NK-92 (cell line): ENCODE results near the gene SCP2D1.

Source experiments
- DNase-seq: peaks from one replicate; lab custom pipeline; 2025; ENCODE audit not compliant: unreplicated experiment; lab: John Stamatoyannopoulos, UW

The SCP2D1 gene

DNA sequence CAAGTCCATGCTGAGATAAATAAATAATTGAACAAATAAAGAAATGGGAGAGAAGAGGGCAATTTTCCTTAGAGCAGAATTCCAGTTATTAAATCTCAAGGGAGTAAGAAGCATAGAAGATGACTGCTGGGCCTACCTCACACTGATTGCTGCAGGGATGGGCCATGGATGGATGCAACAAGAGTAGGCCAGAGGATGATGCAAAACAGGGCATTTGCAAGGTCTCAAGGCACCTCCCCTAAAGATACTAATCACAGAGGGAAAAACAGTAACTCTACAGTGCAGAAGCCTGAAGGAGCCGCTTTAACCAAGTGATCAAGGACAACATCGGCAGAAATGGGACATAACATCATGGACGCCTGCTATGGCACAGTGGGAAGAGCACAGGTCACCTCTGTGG lies 1.7 kb upstream of the SCP2D1 start:
- DNase-seq: no peak

DNA sequence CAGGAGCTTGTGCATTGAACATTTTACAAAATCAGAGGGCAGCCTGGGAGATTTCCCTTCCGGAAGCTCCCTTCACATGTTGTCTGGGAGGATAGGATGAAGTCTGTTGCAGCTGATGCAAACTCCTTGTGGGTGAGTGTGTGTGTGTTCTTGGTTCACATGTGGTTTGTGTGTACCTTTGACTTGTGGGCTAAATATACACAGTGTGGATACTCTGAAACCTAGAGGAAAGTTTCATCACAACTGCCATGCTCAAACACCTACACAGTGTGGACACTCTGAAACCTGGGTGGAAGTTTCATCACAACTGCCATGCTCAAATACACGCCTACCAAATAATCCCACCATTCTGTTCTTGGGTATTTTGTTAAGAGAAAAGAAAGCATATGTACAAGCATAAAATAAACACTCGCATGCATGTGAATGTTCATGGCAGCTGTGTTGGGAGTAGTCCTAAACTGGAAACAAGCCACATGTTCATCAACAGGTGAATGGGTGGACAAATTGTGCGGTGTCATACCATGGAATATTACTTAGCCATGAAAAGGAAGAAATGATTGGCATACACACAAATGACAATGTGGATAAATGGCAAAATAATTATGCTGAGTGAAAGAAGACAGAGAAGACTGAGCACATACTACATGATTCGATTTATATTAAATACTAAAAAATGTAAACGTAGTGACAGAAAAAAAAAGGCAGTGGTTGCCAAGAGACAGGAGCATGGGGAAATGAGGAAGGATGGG lies 1.8 kb downstream of the SCP2D1 start:
- DNase-seq: no peak

DNA sequence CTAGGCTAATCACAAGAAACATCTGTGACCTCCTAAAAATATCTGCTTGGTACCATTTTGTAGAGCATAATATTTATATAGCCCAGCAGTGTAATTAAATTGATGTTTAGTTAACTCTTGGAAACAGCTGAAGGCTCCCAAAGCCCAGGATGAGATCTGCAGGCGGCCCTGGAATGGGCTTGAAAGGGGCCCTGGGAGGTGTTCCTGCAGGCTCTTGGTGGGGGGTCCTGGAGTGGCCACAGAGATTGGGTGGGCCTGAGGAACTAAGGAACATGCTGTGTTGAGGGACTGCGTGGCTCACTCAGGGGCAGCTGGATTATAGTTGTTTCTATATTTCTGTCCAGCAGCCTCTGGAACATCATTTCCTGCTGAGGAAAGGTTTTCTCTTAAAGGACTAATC lies 9.2 kb downstream of the SCP2D1 start:
- DNase-seq: no peak

DNA sequence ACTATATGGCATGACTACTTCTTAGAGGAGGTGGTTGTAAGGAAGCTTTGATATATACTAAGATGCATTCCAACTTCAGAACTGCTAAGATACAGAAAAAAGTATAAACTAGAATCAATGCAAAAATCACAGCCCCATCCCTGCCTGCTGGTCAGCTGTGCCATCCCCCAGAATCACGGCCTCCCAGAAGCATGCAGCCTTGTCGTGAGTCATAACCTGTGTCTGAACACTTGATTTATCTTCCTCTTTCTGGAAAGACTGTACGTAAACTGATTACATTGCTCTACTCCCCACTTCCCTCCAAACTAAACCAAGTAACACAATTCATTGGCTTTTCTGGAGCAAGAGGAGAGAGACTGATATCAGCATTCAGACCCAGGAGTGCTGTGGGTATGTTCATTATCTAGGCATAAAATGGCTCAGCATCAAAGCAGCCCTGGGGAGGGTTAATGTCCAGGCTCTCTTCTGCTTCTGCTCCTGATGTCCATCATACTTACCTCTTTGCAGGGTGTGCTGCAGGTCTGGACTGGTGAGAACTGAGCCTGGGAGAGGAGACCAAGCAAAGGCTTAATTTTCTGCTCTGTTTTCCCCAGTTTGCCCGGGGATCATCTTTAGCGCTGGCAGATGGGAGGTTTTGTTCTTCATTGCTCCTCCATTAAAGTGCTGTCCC lies 18.4 kb downstream of the SCP2D1 start:
- no peak for DNase-seq

DNA sequence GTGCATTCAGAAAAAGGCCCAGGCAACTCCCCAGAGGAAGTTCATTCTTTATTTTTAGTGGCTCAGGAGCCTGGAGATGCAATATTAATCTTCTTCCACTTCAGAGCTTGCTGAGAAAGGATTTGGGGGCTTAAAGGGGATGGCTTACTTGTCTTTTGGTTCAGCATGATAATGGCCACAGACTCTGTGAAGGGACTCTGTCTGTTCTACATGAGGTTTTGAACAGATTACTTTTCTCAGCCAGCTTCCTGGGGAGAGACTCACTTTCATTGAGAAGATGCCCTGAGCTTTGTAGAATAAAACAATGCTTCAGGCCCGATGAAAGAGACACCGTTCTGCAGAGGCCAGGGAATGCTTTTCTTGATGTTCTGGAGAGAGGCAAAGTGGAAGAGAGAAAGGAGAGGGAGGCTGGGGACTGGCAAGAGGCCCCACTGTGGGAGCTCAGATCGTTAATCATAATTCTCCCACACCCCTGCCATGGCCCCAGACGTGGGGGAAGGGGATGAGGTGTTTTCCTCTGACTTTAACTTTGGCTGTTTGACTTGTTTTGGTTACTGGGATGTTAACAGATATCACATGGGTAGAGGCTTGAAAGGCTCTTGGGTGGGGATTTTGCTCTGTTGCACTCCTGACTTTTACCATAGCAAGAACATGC lies 19.1 kb downstream of the SCP2D1 start:
- DNase-seq: no peak

DNA sequence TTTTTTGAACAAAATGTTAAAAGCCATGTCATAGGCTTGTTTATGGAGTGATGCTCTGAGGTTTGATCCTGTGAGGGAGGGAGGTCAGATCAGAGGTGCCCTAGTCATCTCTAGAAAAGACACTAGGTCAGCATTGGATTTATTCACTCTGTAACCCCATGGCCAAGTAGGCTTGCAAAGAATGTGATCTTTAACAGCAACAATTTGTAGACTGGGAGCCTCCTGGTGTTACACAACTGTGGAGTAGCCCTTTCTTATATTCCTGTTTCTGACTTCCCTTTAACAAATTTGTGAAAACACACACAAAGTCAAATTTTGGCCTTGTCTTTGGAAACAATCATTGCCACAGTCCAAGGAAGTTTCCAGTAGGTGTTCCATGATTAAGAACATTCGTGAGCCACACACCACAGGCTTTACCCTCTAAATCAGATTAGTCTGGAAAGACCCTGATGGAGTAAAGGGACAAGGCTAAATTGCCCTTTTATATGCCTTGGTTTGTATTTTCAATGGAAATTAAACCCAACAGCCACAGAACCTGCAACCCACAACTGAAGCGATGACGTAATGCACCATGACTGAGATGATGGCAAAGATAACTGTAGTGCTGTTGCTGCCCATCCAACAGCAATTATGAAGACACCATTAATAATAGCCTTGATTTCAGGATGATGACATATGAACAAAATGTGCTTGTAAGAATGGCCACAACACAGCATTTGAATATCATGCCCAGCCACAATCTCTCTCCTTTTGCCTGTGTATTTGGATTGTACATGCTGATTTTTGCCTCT lies 22.1 kb downstream of the SCP2D1 start:
- DNase-seq: no peak

DNA sequence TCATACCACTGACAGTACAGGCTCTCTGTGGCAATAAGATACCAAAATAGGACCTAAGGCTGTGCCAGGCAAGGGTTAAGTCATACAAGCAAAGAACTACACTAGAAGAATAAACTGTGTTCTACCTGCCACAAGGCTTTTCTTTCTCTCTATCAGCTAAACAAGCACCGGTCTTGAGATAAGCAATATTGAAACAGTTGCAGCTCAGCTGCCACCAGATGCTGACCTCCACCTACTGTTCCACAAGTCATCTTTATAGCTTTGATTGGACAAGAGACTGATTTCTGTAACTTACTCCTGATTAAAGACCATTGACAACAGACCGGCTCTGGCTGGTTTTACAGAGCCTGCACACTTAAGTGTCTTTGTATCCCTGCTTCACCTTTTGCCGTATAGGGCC lies 24.1 kb downstream of the SCP2D1 start:
- DNase-seq: no peak

DNA sequence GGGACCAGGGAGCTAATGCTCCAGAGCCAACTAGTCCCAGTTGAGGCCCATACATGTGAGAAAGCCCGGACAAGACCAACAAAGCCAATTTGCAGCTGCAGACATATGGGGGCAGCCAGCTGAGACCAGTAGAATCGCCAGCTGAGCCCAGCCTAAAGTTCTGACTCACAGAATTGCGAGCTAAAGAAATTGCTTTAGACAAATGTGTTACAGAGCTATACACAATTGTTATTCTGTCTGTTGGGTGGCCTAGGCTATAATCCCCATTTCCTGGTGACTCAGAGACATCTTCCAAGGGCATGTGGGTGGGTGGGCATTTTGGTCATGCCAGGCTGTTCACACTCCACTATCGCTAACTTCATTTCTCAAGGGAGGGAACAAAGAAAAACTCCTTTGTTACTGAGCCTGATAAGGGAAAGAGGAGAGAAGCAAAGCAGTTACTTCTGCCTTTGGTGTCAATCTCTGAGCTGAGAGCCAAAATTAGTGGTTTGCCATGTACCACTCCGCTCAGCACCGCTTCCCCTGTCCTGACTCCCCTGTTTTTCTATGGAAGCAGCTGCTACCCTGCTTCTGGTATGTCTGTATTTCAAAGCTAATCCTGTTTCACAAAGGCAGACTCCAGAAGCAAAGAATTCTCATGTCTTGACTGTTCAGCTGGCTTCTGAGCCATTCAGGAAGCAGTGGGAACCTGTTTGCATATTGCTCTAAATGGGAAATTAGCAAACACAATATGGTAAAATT lies 26.1 kb downstream of the SCP2D1 start:
- DNase-seq: no peak

DNA sequence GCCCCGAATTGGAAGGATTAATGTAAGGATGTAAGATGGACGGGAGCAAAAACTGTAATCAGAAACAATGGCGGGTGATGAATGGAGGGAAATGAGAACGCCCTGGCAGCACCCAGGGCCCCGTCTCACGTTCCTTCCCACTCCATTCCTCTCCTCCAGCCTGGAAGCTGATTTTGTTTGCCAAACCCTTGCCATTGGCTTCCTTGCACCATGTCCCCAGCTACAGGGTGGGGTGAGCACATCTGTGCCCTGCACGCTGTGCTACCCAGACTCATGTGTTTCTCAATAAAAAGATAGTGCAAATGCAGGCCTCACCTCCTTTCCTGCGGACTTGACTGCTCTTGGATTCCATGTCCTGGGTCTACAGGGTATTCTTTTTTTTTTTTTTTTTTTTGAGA lies 26.7 kb downstream of the SCP2D1 start:
- no peak for DNase-seq

DNA sequence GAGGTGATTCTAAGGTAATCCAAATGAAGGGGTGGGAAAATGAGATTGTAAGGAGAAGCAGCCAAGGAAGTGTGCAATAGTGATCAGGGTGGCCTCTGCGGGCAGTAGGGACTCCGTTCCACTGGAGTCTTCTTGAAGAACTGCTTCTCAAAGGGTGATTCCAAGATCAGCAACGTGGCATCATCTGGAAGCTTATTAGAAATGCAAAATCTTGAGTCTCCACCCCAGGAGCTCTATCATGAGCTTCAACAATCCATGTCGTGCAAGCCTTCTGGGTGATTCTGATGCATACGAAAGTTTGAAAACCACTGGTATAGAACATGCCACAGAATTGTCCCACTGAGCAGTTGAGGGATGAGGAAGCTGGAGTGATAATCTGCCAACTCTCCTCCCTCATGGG lies 31.4 kb downstream of the SCP2D1 start:
- no peak for DNase-seq

DNA sequence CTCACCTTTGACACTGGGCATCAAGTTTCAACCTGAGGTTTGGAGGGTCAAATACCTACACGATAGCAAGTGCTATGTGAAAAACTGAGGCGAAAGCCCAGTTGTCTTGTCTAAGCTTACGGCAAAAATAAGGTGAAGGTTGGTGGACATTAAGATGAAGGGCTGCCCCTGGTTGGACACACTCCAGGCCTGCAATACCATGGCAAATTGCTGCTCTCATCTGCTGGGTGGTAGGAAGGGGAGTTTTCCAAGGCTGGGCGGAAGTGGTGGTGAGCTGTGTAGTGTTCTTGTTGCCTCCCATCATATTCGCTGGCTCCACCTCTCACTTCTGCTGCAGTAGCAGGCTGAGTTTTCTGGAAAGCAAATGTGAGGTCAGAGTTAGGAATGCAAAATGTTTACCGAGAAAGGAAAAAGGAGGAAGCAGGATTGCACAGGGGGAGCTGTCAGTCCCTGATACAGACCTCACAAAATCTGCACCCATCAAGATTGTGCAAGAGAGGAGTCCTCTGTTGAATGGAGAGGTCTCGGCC lies 33.7 kb downstream of the SCP2D1 start:
- no peak for DNase-seq

DNA sequence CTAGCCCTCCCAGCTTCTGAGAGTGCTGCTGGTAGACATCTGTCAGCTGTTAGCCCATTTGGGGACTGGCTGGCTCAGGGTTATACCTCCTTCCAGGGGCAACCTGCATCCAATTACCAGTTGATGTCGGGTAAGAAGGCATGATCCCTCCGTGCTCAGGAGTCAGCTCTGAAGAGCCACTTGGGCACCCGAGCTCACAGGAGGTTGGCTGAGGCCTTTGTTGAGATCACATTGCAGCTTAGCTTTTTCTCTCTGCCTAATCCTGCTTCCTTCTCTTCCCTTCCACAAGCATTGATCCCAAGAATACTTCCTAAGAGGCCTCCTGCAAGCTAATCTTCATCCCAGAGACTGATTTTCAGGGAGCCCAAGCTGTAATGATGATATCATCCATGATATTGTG lies 35.5 kb downstream of the SCP2D1 start:
- no peak for DNase-seq

DNA sequence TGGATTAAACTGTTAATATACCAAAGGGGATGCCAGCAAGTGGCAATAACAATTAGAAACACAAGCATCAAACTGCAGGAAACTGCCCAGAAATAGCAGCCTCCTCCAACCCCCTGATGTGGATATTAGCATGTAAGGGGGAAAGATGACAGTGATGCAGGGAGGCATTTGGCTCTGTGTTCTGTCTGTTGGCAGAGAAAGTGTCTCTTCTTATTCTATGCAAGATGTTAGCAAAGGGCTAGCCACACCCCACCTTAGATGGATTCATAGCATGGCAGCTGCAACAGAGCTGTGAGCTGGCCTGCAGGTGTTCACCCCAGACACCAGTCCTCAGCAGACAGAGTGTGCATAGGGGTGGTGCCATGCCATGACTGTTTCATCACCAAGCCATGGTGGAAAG lies 38.0 kb downstream of the SCP2D1 start:
- no peak for DNase-seq

DNA sequence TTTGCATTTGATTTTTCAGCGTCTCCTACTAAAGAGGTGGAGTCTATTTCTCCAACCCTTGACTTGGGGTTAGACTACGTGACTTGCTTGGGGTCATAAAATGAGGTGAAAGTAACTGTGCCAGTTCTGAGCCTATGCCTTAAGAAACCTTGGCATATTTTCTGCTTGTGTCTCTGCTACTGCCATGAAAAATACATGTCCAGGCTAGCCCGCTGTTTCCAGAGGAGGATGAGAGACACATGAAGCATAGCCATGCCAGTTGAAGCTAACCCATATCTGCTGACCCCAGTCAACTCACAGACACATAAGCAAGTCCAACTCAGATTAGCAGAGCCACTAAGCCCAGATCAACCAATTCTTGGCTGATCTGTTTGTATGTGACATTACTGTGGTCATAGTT lies 38.7 kb downstream of the SCP2D1 start:
- DNase-seq: no peak

DNA sequence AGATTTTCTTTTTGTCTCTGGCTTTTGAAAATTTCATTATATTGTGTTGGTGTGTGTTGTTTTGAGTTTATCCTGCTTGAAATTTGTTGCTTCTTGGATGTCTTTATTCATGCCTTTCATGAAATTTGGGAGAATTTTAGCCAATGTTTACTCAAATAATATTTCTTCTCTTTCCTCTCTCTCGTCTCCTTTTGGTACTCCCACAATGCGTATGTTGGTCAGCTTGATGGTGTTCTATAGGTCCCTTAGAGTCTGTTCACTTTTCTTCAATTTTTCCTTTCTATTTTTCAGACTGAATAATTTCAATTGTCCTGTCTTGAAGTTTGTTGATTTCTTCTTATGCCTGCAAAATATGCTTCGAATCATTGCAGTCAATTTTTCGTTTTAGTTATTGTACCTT lies 39.6 kb downstream of the SCP2D1 start:
- no peak for DNase-seq

DNA sequence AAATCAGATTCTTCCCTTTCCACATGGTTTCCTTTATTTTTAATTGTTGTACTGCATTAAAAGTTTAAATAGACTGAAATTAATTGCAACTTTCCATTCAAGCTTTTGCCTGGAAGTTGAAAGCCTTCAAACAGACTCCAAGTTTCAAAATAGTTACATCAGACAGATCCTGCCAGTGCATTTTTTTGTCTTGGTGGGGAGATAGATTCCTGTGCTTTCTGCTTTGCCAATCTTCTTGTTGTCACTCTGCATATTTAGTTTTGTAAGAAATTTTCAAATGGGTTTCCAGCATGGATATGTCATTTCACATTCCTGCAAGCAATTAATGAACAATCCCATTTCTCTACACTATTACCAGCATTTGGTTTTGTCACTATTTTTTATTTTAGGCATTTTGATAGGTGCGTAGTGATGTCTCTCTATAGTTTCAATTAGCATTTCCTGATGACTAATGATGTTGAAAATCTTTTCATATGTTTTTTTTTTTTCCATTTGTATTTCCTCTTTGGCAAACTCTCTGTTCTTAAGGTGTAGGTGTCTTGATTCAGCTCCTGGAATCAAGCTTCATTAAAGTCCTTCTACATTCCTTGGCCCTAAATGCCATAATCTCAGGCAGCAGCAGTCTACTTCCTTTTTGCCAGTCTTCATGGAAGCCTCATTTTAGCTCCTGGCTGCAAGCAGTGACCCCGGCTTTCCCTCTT lies 40.5 kb downstream of the SCP2D1 start:
- DNase-seq: no peak

DNA sequence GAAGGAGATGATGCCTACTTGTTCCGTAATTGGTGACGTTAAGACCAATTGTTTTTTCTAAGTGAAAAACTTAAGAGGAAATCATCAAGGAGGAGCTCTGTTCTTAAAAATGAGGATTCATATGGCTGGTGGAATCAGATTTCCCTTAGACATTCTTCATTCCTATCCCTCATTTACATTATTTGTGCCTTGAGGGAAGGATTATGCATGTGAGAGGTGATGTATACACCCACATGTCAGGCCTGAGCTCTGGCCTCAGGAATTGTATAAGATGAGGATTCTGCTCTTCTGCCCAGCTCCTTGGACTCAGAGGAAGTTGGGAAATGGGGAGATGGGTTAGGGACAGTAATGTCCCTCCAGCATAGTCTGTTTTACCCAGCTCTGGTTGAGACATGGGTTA lies 42.3 kb downstream of the SCP2D1 start:
- no peak for DNase-seq

DNA sequence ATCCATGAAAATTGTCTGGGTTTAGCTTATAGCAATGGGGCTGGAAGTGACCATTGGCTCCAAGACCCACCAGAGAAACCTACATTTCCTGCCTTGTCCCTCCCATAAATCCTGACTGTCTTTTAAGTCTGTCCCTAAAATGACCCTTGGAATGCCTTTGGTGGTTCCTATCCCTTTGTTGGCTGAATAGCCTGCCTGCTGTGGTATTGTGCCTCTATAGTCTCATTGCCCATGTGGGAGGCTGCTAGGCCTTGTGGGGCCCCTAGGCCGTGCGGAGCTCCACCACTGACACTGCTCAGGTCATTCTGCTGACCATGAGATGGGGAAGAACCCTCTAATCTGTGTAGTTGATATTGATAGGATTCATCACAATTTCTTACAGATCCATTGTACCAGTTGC lies 43.3 kb downstream of the SCP2D1 start:
- DNase-seq: no peak

DNA sequence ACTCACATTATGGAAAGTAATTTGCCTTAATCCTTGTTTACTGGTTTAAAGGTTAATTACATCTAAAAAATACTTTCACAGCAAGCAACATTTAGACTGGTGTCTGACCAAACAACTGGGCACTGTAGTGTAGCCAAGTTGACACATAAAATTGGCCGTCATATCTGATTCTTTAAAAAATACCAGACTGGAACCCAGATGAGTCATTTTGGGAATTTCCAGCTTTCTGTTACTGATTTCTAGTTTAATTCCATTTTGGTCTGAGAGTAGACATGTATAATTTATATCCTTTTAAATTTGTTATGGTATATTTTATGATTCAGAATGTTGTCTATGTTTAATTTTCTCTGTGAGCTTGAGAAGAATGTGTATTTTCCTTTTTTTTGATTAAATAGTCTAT lies 44.1 kb downstream of the SCP2D1 start:
- DNase-seq: no peak

DNA sequence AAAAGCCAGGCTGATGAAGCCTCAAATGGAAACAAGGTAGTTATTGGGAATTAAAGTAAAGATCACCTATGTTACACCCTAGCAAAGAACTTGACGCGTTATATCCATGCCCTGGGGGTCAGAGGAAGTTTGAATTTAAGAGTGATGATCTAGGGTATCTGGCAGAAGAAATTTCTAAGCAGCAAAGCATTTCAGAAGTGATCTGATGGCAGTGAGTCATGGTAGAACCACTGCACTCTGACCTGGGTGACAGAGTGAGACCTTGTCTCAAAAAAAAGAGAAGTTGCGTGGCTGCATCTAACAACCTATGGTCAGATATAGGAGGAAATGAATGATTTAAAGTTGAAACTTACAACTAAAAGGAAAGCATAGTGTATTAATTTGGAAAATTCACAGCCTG lies 45.2 kb downstream of the SCP2D1 start:
- DNase-seq: no peak
